Panc1 (cell line): ENCODE measurements around the gene CNN2.

Experiments used
- CTCF ChIP-seq: fragments of 450-650 bp; IDR thresholded peaks from 2 replicates; pipeline ENCODE4 v1.5.1; 2017; ENCODE audit warnings: mild to moderate bottlenecking
- POLR2AphosphoS5 ChIP-seq: IDR thresholded peaks from 2 replicates; pipeline ENCODE4 v1.6.1; 2012; ENCODE audit warnings: mild to moderate bottlenecking, low read depth, low read length, moderate library complexity
- REST ChIP-seq, 2 experiments: IDR thresholded peaks; 2 replicates each; pipeline ENCODE4 v1.6.1; 2011 to 2012; ENCODE audit warnings: low read depth in 2 of 2, control low read depth in 1 of 2, low read length in 1 of 2, mild to moderate bottlenecking in 1 of 2, moderate library complexity in 1 of 2; ENCODE audit not compliant: insufficient read depth in 1 of 2
- SIN3A ChIP-seq: IDR thresholded peaks from 2 replicates; pipeline ENCODE4 v1.6.1; 2012; ENCODE audit warnings: low read depth, mild to moderate bottlenecking, low read length, moderate library complexity, borderline replicate concordance; ENCODE audit not compliant: insufficient read depth

- no peak for TF ChIP-seq CTCF
- no peak for TF ChIP-seq POLR2AphosphoS5
- no peak for TF ChIP-seq REST (IDR thresholded peaks at IDR 0.05; ENCODE audit: insufficient read depth in 1 of 2, low read depth in 2 of 2, low read length in 1 of 2)
- TF ChIP-seq SIN3A: no peak
Measured at GRCh38 chr19:1010586-1011510, 15.6 kb upstream of the CNN2 start.
